Ishikawa (cell line): ENCODE results near the gene UNCX.

Experiments
- CEBPB ChIP-seq: IDR thresholded peaks from 2 replicates; pipeline ENCODE4 v1.6.1; 2012
- CREB1 ChIP-seq: IDR thresholded peaks from 2 replicates; pipeline ENCODE4 v1.6.1; 2012; ENCODE audit warnings: low read depth
- EGR1 ChIP-seq: IDR thresholded peaks from 2 replicates; pipeline ENCODE4 v1.6.1; 2012
- EP300 ChIP-seq: IDR thresholded peaks from 2 replicates; pipeline ENCODE4 v1.6.1; 2012; ENCODE audit warnings: borderline replicate concordance
- FOXM1 ChIP-seq: IDR thresholded peaks from 2 replicates; pipeline ENCODE4 v1.6.1; 2012; ENCODE audit warnings: low read depth, borderline replicate concordance
- MAX ChIP-seq: IDR thresholded peaks from 2 replicates; pipeline ENCODE4 v1.6.1; 2012
- NFIC ChIP-seq: IDR thresholded peaks from 2 replicates; pipeline ENCODE4 v1.6.1; 2012
- RAD21 ChIP-seq: IDR thresholded peaks from 2 replicates; pipeline ENCODE4 v1.6.1; 2012; ENCODE audit warnings: low read depth
- REST ChIP-seq: IDR thresholded peaks from 2 replicates; pipeline ENCODE4 v1.6.1; 2012; ENCODE audit warnings: low read depth, mild to moderate bottlenecking
- TAF1 ChIP-seq: IDR thresholded peaks from 2 replicates; pipeline ENCODE4 v1.6.1; 2012; ENCODE audit warnings: low read depth, mild to moderate bottlenecking
- TCF12 ChIP-seq: IDR thresholded peaks from 2 replicates; pipeline ENCODE4 v1.6.1; 2012; ENCODE audit warnings: low read depth
- TEAD4 ChIP-seq: IDR thresholded peaks from 2 replicates; pipeline ENCODE4 v1.6.1; 2012
- USF1 ChIP-seq: IDR thresholded peaks from 2 replicates; pipeline ENCODE4 v1.6.1; 2012
- YY1 ChIP-seq: IDR thresholded peaks from 2 replicates; pipeline ENCODE4 v1.6.1; 2012; ENCODE audit warnings: low read depth
- ZBTB7A ChIP-seq: IDR thresholded peaks from 2 replicates; pipeline ENCODE4 v1.6.1; 2012; ENCODE audit warnings: low read depth

The UNCX gene

GRCh38 chr7:1219498-1219897 lies 13.2 kb upstream of the UNCX start:
- TF ChIP-seq TCF12: no peak
- no peak for TF ChIP-seq CREB1
- no peak for TF ChIP-seq USF1
- TF ChIP-seq EGR1: no peak
- no peak for TF ChIP-seq NFIC
- no peak for TF ChIP-seq RAD21
- TF ChIP-seq CEBPB: no peak
- no peak for TF ChIP-seq MAX
- TF ChIP-seq YY1: no peak
- TF ChIP-seq TAF1: no peak
- no peak for TF ChIP-seq FOXM1
- no peak for TF ChIP-seq REST
- no peak for TF ChIP-seq ZBTB7A
- no peak for TF ChIP-seq EP300
- TF ChIP-seq TEAD4: no peak

GRCh38 chr7:1220000-1220726 lies 12.5 kb upstream of the UNCX start:
- TF ChIP-seq USF1: no peak
- no peak for TF ChIP-seq TEAD4
- no peak for TF ChIP-seq EGR1
- no peak for TF ChIP-seq ZBTB7A
- no peak for TF ChIP-seq EP300
- TF ChIP-seq TAF1: no peak
- TF ChIP-seq FOXM1: no peak

GRCh38 chr7:1220977-1221745 lies 11.5 kb upstream of the UNCX start:
- TF ChIP-seq USF1 (no peak), EGR1 (no peak), ZBTB7A (no peak), EP300 (no peak), MAX (no peak), YY1 (no peak), CREB1 (no peak)

- TF ChIP-seq EP300 (no peak), RAD21 (peak; percentile 51)
Observed at GRCh38 chr7:1223196-1223981, 9.3 kb upstream of the UNCX start.

GRCh38 chr7:1224086-1224716 lies 8.5 kb upstream of the UNCX start:
- TF ChIP-seq EGR1 (peak; percentile 62; the same call in 1 of the 2 replicates), EP300 (no peak)

- no peak for TF ChIP-seq RAD21
- TF ChIP-seq MAX: no peak
- TF ChIP-seq CEBPB: no peak
- TF ChIP-seq EGR1: no peak
- no peak for TF ChIP-seq CREB1
- no peak for TF ChIP-seq TAF1
- no peak for TF ChIP-seq EP300
- TF ChIP-seq TCF12: no peak
- no peak for TF ChIP-seq YY1
- no peak for TF ChIP-seq FOXM1
Observed at GRCh38 chr7:1225030-1225429, 7.6 kb upstream of the UNCX start.
